ENCODE data around the gene SCUBE3.

GRCh38 chr6:35280903-35281302 is 67.1 kb downstream of the SCUBE3 start:
- TF ChIP-seq CTCF (conservative IDR thresholded peaks at IDR 0.05; ENCODE audit: low read depth, low read length) (no peak), POLR2A (IDR thresholded peaks at IDR 0.05; ENCODE audit: low read depth, low read length) (no peak), RAD21 (IDR thresholded peaks at IDR 0.05; ENCODE audit: low read length) (no peak), MXI1 (IDR thresholded peaks at IDR 0.05; ENCODE audit: borderline replicate concordance, low read depth, low read length) (no peak), CEBPB (IDR thresholded peaks at IDR 0.05; ENCODE audit: low read depth, low read length) (no peak), ELK1 (IDR thresholded peaks at IDR 0.05; ENCODE audit: borderline replicate concordance, low read depth, low read length) (no peak), FOS (IDR thresholded peaks at IDR 0.05; ENCODE audit: low read depth, low read length) (no peak), USF2 (IDR thresholded peaks at IDR 0.05; ENCODE audit: low read depth, low read length) (no peak), SMC3 (IDR thresholded peaks at IDR 0.05; ENCODE audit: low read depth, low read length) (no peak)

Measured in IMR-90 (cell line).